HepG2 (cell line): ENCODE measurements around the gene PDK2. TPM values are rescaled to one million over a fixed set of nuclear protein-coding genes. Genes with fewer than 3 reads are reported as not detected.

Experiments
- ADNP ChIP-seq: sonication (generic); formaldehyde crosslinking; IDR thresholded peaks from 2 replicates; pipeline ENCODE4 v1.4.0; 2020; ENCODE audit warnings: missing genetic modification reagents
- AGO2 ChIP-seq: fragments of 200-400 bp; formaldehyde crosslinking; optimal IDR thresholded peaks from 2 replicates; pipeline ENCODE3; 2017; ENCODE audit warnings: mild to moderate bottlenecking, low read depth, low read length, moderate library complexity
- CENPT ChIP-seq: sonication (generic); formaldehyde crosslinking; IDR thresholded peaks from 2 replicates; pipeline ENCODE4 v1.8.0; 2022; ENCODE audit warnings: low read depth, mild to moderate bottlenecking, moderate library complexity, missing genetic modification reagents
- CHD4 ChIP-seq: fragments of 200-600 bp; sonication (generic); IDR thresholded peaks from 2 replicates; pipeline ENCODE4 v1.7.0; 2017; ENCODE audit warnings: mild to moderate bottlenecking, low read length, borderline replicate concordance
- GABPB1 ChIP-seq: IDR thresholded peaks from 2 replicates; pipeline ENCODE4 v1.6.1; 2016; ENCODE audit warnings: mild to moderate bottlenecking, missing genetic modification reagents, moderate library complexity, missing compliant biosample characterization
- HMG20B ChIP-seq: conservative IDR thresholded peaks from 2 replicates; pipeline ENCODE4 v1.6.1; 2016; ENCODE audit warnings: missing genetic modification reagents, missing compliant biosample characterization
- HNRNPK ChIP-seq: fragments of 200-400 bp; formaldehyde crosslinking; IDR thresholded peaks from 2 replicates; pipeline ENCODE4 v1.6.1; 2018; ENCODE audit warnings: low read length, low read depth, moderate library complexity, mild to moderate bottlenecking; ENCODE audit not compliant: poor library complexity, severe bottlenecking
- KDM2A ChIP-seq: sonication (generic); formaldehyde crosslinking; IDR thresholded peaks from 2 replicates; pipeline ENCODE4 v1.4.0; 2020; ENCODE audit warnings: low read depth, missing genetic modification reagents, borderline replicate concordance
- MEIS2 ChIP-seq: sonication (generic); formaldehyde crosslinking; IDR thresholded peaks from 2 replicates; pipeline ENCODE4 v1.9.0; 2021; ENCODE audit warnings: mild to moderate bottlenecking, missing genetic modification reagents
- PHF5A ChIP-seq: IDR thresholded peaks from one replicate; pipeline ENCODE4 v1.6.1; 2018; ENCODE audit warnings: low read depth, missing genetic modification reagents; ENCODE audit not compliant: unreplicated experiment
- POLR2A ChIP-seq, 2 experiments: IDR thresholded peaks; 2 replicates each; pipeline ENCODE4 v1.6.1; 2011; ENCODE audit warnings: low read depth in 2 of 2, low read length in 2 of 2, mild to moderate bottlenecking in 1 of 2, moderate library complexity in 1 of 2; ENCODE audit not compliant: insufficient read depth in 1 of 2
- PTBP1 ChIP-seq: fragments of 200-400 bp; formaldehyde crosslinking; IDR thresholded peaks from 2 replicates; pipeline ENCODE4 v1.6.1; 2018; ENCODE audit warnings: low read length, low read depth; ENCODE audit not compliant: poor library complexity, severe bottlenecking
- RXRB ChIP-seq: IDR thresholded peaks from 2 replicates; pipeline ENCODE4 v1.6.1; 2016; ENCODE audit warnings: borderline replicate concordance, missing genetic modification reagents, missing compliant biosample characterization
- SATB2 ChIP-seq: sonication (generic); formaldehyde crosslinking; IDR thresholded peaks from 2 replicates; pipeline ENCODE4 v1.5.0; 2020; ENCODE audit warnings: missing genetic modification reagents
- SMAD3 ChIP-seq: sonication (generic); formaldehyde crosslinking; IDR thresholded peaks from 2 replicates; pipeline ENCODE4 v1.4.0; 2020; ENCODE audit warnings: missing genetic modification reagents
- SP1 ChIP-seq, 2 experiments: fragments of 450-650 bp in 1 of 2; sonication (generic) in 1 of 2; formaldehyde crosslinking in 1 of 2; IDR thresholded peaks; 2 replicates each; pipeline versions ENCODE4 v1.4.0 to v1.6.1; 2016 to 2020; ENCODE audit warnings: missing genetic modification reagents in 1 of 2
- SP4 ChIP-seq: sonication (generic); formaldehyde crosslinking; IDR thresholded peaks from 2 replicates; pipeline ENCODE4 v1.8.1; 2023; ENCODE audit warnings: mild to moderate bottlenecking, missing genetic modification reagents
- ZNF121 ChIP-seq: sonication (generic); formaldehyde crosslinking; IDR thresholded peaks from 2 replicates; pipeline ENCODE4 v1.5.0; 2020; ENCODE audit warnings: mild to moderate bottlenecking, missing genetic modification reagents
- ZNF430 ChIP-seq: sonication (generic); formaldehyde crosslinking; IDR thresholded peaks from 2 replicates; pipeline ENCODE4 v1.9.0; 2021; ENCODE audit warnings: mild to moderate bottlenecking, missing genetic modification reagents
- ZNF496 ChIP-seq: sonication (generic); formaldehyde crosslinking; IDR thresholded peaks from 2 replicates; pipeline ENCODE4 v1.8.1; 2023; ENCODE audit warnings: mild to moderate bottlenecking, moderate library complexity, missing genetic modification reagents; ENCODE audit not compliant: insufficient replicate concordance
- ZNF75D ChIP-seq: sonication (generic); formaldehyde crosslinking; IDR thresholded peaks from 2 replicates; pipeline ENCODE4 v1.8.1; 2023; ENCODE audit warnings: missing genetic modification reagents, mild to moderate bottlenecking, borderline replicate concordance
- polyA plus RNA-seq, 8 experiments: library from polyadenylated mRNA; depleted of rRNA in 3 of 8; stranded (reverse) in 7 of 8; unstranded in 1 of 8; fragments of >200 nt; fragmentation: Illumina TruSeq in 4 of 8; extraction: Trizol in 4 of 8; gene quantifications; 2 replicates each; pipeline versions ENCODE4 v1.2.1 to v1.2.3, GENCODE V29; 2011 to 2016; ENCODE audit warnings: low read depth in 4 of 8, missing spikeins in 1 of 8, mixed read lengths in 1 of 8; ENCODE audit not compliant: insufficient read depth in 1 of 8
- total RNA-seq, 5 experiments: library from RNA; depleted of rRNA; stranded (reverse); fragments of >200 nt; fragmentation: Illumina TruSeq; extraction: Trizol; gene quantifications; 2 replicates each; pipeline ENCODE4 v1.2.3, GENCODE V29; 2016; ENCODE audit warnings: low read depth in 1 of 5
- TF ChIP-seq, protein P1 (sequence below): sonication (generic); formaldehyde crosslinking; IDR thresholded peaks from 2 replicates; pipeline ENCODE4 v1.4.0; 2020; ENCODE audit warnings: missing genetic modification reagents
- TF ChIP-seq, protein P2 (sequence below): sonication (generic); formaldehyde crosslinking; conservative IDR thresholded peaks from 2 replicates; pipeline ENCODE4 v1.8.1; 2023; ENCODE audit warnings: missing genetic modification reagents
- TF ChIP-seq, protein P3 (sequence below): sonication (generic); formaldehyde crosslinking; IDR thresholded peaks from 2 replicates; pipeline ENCODE4 v1.5.0; 2020; ENCODE audit warnings: mild to moderate bottlenecking, missing genetic modification reagents, moderate library complexity

The PDK2 gene
- total and polyA plus RNA-seq, 2 of the 13 experiments (the other 11 are each of a cell fraction or from before 2014, with no cell fraction given): 18.5 to 59.7 TPM

DNA sequence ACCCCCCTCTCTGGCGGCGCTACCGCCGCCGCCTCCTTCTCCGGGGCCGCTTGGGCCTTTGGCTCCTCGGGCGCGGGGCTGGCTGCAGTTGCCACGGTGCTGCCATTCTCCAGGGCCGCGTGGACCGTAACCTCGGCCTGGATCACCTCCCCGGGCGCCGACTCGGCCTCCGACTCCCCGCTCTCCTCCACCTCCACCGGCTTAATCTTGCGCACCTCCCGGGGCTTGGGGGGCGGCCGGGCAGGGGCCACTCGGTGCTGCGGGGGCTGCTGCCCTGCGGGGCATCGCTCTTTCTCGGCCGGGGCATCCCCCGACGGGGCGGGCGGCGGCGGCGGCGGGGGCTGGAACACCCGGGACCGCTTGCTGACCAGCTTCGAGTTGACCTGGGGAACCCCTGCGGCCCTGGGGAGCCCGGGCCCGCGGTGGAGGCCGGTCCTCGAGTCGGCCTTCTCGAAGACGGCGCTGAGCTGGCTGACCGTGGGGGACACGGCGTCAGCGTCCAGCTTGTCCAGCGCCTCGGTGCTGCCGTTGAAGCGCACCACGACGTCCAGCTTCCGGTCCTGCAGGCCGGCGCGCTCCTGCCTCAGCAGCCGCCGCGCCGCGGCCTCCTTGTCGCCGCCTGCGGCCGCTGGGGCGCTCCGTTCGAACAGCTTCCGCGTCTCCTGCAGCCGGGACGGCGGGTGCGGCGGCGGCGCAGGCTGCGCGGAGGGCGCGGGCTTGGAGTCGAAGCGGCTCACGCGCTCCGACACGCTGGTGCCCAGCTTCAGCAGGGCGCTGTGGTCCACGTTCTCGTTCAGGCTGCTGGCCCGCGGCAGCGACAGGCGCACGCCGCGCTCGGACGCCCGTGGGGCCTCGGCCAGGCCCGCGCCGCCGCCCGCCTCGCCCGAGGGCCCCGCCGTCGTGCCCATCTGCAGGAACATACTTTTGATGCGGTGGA is 54.5 kb downstream of the PDK2 start (continued):
- TF ChIP-seq SP4 (CRISPR knock-in tag) (0 out of 2 replicates have a peak, but pooled peaks have one; percentile 19), PHF5A (CRISPR knock-in tag) (no peak), PTBP1 (no peak), ZNF496 (CRISPR knock-in tag) (no peak), RXRB (CRISPR knock-in tag) (no peak), ZNF430 (CRISPR knock-in tag) (no peak), AGO2 (peak; percentile 14), CENPT (CRISPR knock-in tag) (no peak), ZNF75D (no peak), ZNF121 (CRISPR knock-in tag) (no peak), CHD4 (no peak), SATB2 (CRISPR knock-in tag) (peak; percentile 41; the same call in 1 of the 2 replicates), KDM2A (CRISPR knock-in tag) (0 out of 2 replicates have a peak, but pooled peaks have one; percentile 67), SMAD3 (CRISPR knock-in tag) (no peak), POLR2A (IDR thresholded peaks at IDR 0.05; ENCODE audit: insufficient read depth in 1 of 2, low read depth in 2 of 2, low read length in 2 of 2) (no peak), ADNP (peak; percentile 23; the same call in 1 of the 2 replicates), HMG20B (CRISPR knock-in tag) (no peak), GABPB1 (CRISPR knock-in tag) (peak; percentile 89), MEIS2 (CRISPR knock-in tag) (peak; percentile 69; the same call in 1 of the 2 replicates), SP1 (IDR thresholded peaks at IDR 0.05) (no peak), SP1 (CRISPR knock-in tag; IDR thresholded peaks at IDR 0.05) (no peak), HNRNPK (no peak)
- TF ChIP-seq, protein P1, sequence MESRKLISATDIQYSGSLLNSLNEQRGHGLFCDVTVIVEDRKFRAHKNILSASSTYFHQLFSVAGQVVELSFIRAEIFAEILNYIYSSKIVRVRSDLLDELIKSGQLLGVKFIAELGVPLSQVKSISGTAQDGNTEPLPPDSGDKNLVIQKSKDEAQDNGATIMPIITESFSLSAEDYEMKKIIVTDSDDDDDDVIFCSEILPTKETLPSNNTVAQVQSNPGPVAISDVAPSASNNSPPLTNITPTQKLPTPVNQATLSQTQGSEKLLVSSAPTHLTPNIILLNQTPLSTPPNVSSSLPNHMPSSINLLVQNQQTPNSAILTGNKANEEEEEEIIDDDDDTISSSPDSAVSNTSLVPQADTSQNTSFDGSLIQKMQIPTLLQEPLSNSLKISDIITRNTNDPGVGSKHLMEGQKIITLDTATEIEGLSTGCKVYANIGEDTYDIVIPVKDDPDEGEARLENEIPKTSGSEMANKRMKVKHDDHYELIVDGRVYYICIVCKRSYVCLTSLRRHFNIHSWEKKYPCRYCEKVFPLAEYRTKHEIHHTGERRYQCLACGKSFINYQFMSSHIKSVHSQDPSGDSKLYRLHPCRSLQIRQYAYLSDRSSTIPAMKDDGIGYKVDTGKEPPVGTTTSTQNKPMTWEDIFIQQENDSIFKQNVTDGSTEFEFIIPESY: no peak
- TF ChIP-seq, protein P2, sequence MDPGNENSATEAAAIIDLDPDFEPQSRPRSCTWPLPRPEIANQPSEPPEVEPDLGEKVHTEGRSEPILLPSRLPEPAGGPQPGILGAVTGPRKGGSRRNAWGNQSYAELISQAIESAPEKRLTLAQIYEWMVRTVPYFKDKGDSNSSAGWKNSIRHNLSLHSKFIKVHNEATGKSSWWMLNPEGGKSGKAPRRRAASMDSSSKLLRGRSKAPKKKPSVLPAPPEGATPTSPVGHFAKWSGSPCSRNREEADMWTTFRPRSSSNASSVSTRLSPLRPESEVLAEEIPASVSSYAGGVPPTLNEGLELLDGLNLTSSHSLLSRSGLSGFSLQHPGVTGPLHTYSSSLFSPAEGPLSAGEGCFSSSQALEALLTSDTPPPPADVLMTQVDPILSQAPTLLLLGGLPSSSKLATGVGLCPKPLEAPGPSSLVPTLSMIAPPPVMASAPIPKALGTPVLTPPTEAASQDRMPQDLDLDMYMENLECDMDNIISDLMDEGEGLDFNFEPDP (CRISPR knock-in tag): peak; percentile 85; the same call in 1 of the 2 replicates
- TF ChIP-seq, protein P3, sequence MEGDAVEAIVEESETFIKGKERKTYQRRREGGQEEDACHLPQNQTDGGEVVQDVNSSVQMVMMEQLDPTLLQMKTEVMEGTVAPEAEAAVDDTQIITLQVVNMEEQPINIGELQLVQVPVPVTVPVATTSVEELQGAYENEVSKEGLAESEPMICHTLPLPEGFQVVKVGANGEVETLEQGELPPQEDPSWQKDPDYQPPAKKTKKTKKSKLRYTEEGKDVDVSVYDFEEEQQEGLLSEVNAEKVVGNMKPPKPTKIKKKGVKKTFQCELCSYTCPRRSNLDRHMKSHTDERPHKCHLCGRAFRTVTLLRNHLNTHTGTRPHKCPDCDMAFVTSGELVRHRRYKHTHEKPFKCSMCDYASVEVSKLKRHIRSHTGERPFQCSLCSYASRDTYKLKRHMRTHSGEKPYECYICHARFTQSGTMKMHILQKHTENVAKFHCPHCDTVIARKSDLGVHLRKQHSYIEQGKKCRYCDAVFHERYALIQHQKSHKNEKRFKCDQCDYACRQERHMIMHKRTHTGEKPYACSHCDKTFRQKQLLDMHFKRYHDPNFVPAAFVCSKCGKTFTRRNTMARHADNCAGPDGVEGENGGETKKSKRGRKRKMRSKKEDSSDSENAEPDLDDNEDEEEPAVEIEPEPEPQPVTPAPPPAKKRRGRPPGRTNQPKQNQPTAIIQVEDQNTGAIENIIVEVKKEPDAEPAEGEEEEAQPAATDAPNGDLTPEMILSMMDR (CRISPR knock-in tag): peak; percentile 45; the same call in 1 of the 2 replicates
